NOMO-1 treated with DMSO at 0.1 percent for 48 hours (cell line): ENCODE results near the gene ROR2.
A peak's percentile ranks its signal among the peaks of the same experiment; 100 is the strongest.

Source experiments
- DNase-seq: peaks from one replicate; lab custom pipeline; 2025; ENCODE audit not compliant: unreplicated experiment; lab: John Stamatoyannopoulos, UW

The ROR2 gene

GRCh38 chr9:91724609-91725505 lies 225.2 kb downstream of the ROR2 start:
- DNase-seq: no peak

- DNase-seq: no peak
Observed at GRCh38 chr9:91724068-91724440, 226.0 kb downstream of the ROR2 start.

GRCh38 chr9:91723420-91724067 lies 226.5 kb downstream of the ROR2 start:
- no peak for DNase-seq

GRCh38 chr9:91720751-91721705 lies 229.0 kb downstream of the ROR2 start:
- peak; percentile 52 for DNase-seq

- no peak for DNase-seq
Observed at GRCh38 chr9:91720313-91720712, 229.7 kb downstream of the ROR2 start.

GRCh38 chr9:91718071-91718470 lies 232.0 kb downstream of the ROR2 start:
- no peak for DNase-seq

- DNase-seq: no peak
Observed at GRCh38 chr9:91716815-91717214, 233.2 kb downstream of the ROR2 start.

GRCh38 chr9:91716239-91716638 lies 233.8 kb downstream of the ROR2 start:
- no peak for DNase-seq

- no peak for DNase-seq
Observed at GRCh38 chr9:91714874-91715615, 235.0 kb downstream of the ROR2 start.

- peak; percentile 1 for DNase-seq
Observed at GRCh38 chr9:91714020-91714806, 235.8 kb downstream of the ROR2 start.

- no peak for DNase-seq
Observed at GRCh38 chr9:91712811-91713210, 237.2 kb downstream of the ROR2 start.

- peak; percentile 35 for DNase-seq
Observed at GRCh38 chr9:91711755-91712601, 238.1 kb downstream of the ROR2 start.

- no peak for DNase-seq
Observed at GRCh38 chr9:91710158-91710557, 239.9 kb downstream of the ROR2 start.

GRCh38 chr9:91705386-91705785 lies 244.6 kb downstream of the ROR2 start:
- DNase-seq: no peak

- DNase-seq: no peak
Observed at GRCh38 chr9:91700475-91700874, 249.6 kb downstream of the ROR2 start.

- DNase-seq: no peak
Observed at GRCh38 chr9:91698266-91698665, 251.8 kb downstream of the ROR2 start.

- DNase-seq: no peak
Observed at GRCh38 chr9:91697201-91697600, 252.8 kb downstream of the ROR2 start.

- DNase-seq: no peak
Observed at GRCh38 chr9:91694081-91694870, 255.8 kb downstream of the ROR2 start.
